BLaER1 treated with 17β-estradiol and CSF1 and Interleukin-3, amounts not matched to agents 10 nM and 100 nM (cell line): ENCODE results near the gene IMPG1.
"Not testable (repeated sequence)": the region's sequence is repeated elsewhere in the genome, so short reads cannot be mapped to it uniquely, and the experiment has no call there.

Source experiments
- H3K27ac ChIP-seq, 11 experiments: shearing (Covaris generic); formaldehyde crosslinking; 2 replicates each; pipeline ENCODE4 v1.8.1; 2022
- H3K27me3 ChIP-seq, 11 experiments: shearing (Covaris generic); formaldehyde crosslinking; 2 replicates each; pipeline ENCODE4 v1.8.1; 2022
- H3K36me3 ChIP-seq, 11 experiments: shearing (Covaris generic); formaldehyde crosslinking; 2 replicates each; pipeline ENCODE4 v1.8.1; 2022
- H3K4me1 ChIP-seq, 10 experiments: shearing (Covaris generic); formaldehyde crosslinking; 2 replicates each; pipeline ENCODE4 v1.8.1; 2022
- H3K4me2 ChIP-seq, 11 experiments: shearing (Covaris generic); formaldehyde crosslinking; 2 replicates each; pipeline ENCODE4 v1.8.1; 2022
- H3K4me3 ChIP-seq, 10 experiments: shearing (Covaris generic); formaldehyde crosslinking; 2 replicates each; pipeline ENCODE4 v1.8.1; 2022
- H3K9ac ChIP-seq, 11 experiments: shearing (Covaris generic); formaldehyde crosslinking; 2 replicates each; pipeline ENCODE4 v1.8.1; 2022
- H3K9me3 ChIP-seq, 11 experiments: shearing (Covaris generic); formaldehyde crosslinking; replicated peaks in 1 of 11; 2 replicates each; pipeline ENCODE4 v1.8.1; 2022
- H4K20me1 ChIP-seq, 11 experiments: shearing (Covaris generic); formaldehyde crosslinking; 2 replicates each; pipeline ENCODE4 v1.8.1; 2022
- Cebpa-rat ChIP-seq, 11 experiments: shearing (Covaris generic); IDR thresholded peaks; 2 replicates each; pipeline ENCODE4 v1.8.1; 2022

IMPG1 gene

GRCh38 chr6:75922226-75922625 is 150.2 kb downstream of the IMPG1 start:
- Histone ChIP-seq H3K4me1 (peaks cover 0 to 17% (median 0%) of the 10 kb centered on the region in 10 experiments; a peak in 6 of 20 replicates), H3K9ac (no peak overlapping the region), H4K20me1 (no peaks in the 10 kb centered on the region), H3K9me3 (no peaks in the 10 kb centered on the region), H3K4me2 (no peak overlapping the region), H3K36me3 (no peaks in the 10 kb centered on the region), H3K27me3 (no peaks in the 10 kb centered on the region), H3K27ac (no peak overlapping the region), H3K4me3 (no peak overlapping the region)
- no peak for TF ChIP-seq Cebpa-rat (IDR thresholded peaks at IDR 0.05)

GRCh38 chr6:75913040-75913439 is 159.4 kb downstream of the IMPG1 start:
- Histone ChIP-seq H4K20me1 (no peaks in the 10 kb centered on the region), H3K4me1 (no peaks in the 10 kb centered on the region), H3K27me3 (no peaks in the 10 kb centered on the region), H3K27ac (no peak overlapping the region), H3K36me3 (no peaks in the 10 kb centered on the region), H3K4me2 (no peak overlapping the region), H3K4me3 (no peak overlapping the region), H3K9me3 (no peaks in the 10 kb centered on the region), H3K9ac (no peak overlapping the region)
- no peak for TF ChIP-seq Cebpa-rat (IDR thresholded peaks at IDR 0.05)

- Histone ChIP-seq H3K9ac (no peak overlapping the region), H3K27ac (no peak overlapping the region), H3K4me3 (no peak overlapping the region), H3K9me3 (no peaks in the 10 kb centered on the region), H3K36me3 (no peaks in the 10 kb centered on the region), H3K27me3 (no peaks in the 10 kb centered on the region), H4K20me1 (no peaks in the 10 kb centered on the region), H3K4me1 (no peaks in the 10 kb centered on the region), H3K4me2 (no peak overlapping the region)
- no peak for TF ChIP-seq Cebpa-rat (IDR thresholded peaks at IDR 0.05)
Observed at GRCh38 chr6:75907444-75907843, 165.0 kb downstream of the IMPG1 start.

GRCh38 chr6:75906871-75907270 is 165.6 kb downstream of the IMPG1 start:
- no peak overlapping the region for H3K4me2 ChIP-seq
- H3K9ac ChIP-seq: no peak overlapping the region
- no peaks in the 10 kb centered on the region for H4K20me1 ChIP-seq
- H3K27ac ChIP-seq: no peak overlapping the region
- H3K36me3 ChIP-seq: no peaks in the 10 kb centered on the region
- no peaks in the 10 kb centered on the region for H3K27me3 ChIP-seq
- H3K4me3 ChIP-seq: no peak overlapping the region
- no peaks in the 10 kb centered on the region for H3K4me1 ChIP-seq
- no peaks in the 10 kb centered on the region for H3K9me3 ChIP-seq
- no peak for TF ChIP-seq Cebpa-rat (IDR thresholded peaks at IDR 0.05)

GRCh38 chr6:75905129-75905528 is 167.3 kb downstream of the IMPG1 start:
- not testable (repeated sequence) for H3K4me1 ChIP-seq, H3K9me3 ChIP-seq, H4K20me1 ChIP-seq, H3K4me3 ChIP-seq, H3K36me3 ChIP-seq, H3K9ac ChIP-seq, H3K27ac ChIP-seq, H3K27me3 ChIP-seq, H3K4me2 ChIP-seq

- H3K4me2 ChIP-seq, H3K9ac ChIP-seq, H3K27ac ChIP-seq, H3K4me1 ChIP-seq, H3K27me3 ChIP-seq, H4K20me1 ChIP-seq, H3K9me3 ChIP-seq, H3K4me3 ChIP-seq, H3K36me3 ChIP-seq: not testable (repeated sequence)
Observed at GRCh38 chr6:75900216-75900615, 172.2 kb downstream of the IMPG1 start.

- no peak overlapping the region for H3K9ac ChIP-seq
- H3K4me3 ChIP-seq: no peak overlapping the region
- no peak for TF ChIP-seq Cebpa-rat (IDR thresholded peaks at IDR 0.05)
- H3K36me3 ChIP-seq: no peaks in the 10 kb centered on the region
- no peaks in the 10 kb centered on the region for H3K4me1 ChIP-seq
- H4K20me1 ChIP-seq: no peaks in the 10 kb centered on the region
- no peak overlapping the region for H3K4me2 ChIP-seq
- no peak overlapping the region for H3K27ac ChIP-seq
- no peaks in the 10 kb centered on the region for H3K9me3 ChIP-seq
- H3K27me3 ChIP-seq: no peaks in the 10 kb centered on the region
Observed at GRCh38 chr6:75896526-75896925, 175.9 kb downstream of the IMPG1 start.

GRCh38 chr6:75893776-75894152 is 178.7 kb downstream of the IMPG1 start:
- Histone ChIP-seq H3K4me1 (no peaks in the 10 kb centered on the region), H3K27ac (no peak overlapping the region), H3K27me3 (no peaks in the 10 kb centered on the region), H4K20me1 (no peaks in the 10 kb centered on the region), H3K4me2 (no peak overlapping the region), H3K9ac (no peak overlapping the region), H3K36me3 (no peaks in the 10 kb centered on the region), H3K4me3 (no peak overlapping the region), H3K9me3 (no peaks in the 10 kb centered on the region)
- TF ChIP-seq Cebpa-rat (IDR thresholded peaks at IDR 0.05): no peak

- Histone ChIP-seq H3K9me3 (no peaks in the 10 kb centered on the region), H4K20me1 (no peaks in the 10 kb centered on the region), H3K27me3 (no peaks in the 10 kb centered on the region), H3K27ac (no peak overlapping the region), H3K36me3 (no peaks in the 10 kb centered on the region), H3K4me2 (0 out of 22 replicates have a peak overlapping the region, but pooled peaks of 1 of the 11 experiments have one; percentile 37), H3K4me3 (no peak overlapping the region), H3K4me1 (no peaks in the 10 kb centered on the region), H3K9ac (no peak overlapping the region)
- no peak for TF ChIP-seq Cebpa-rat (IDR thresholded peaks at IDR 0.05)
Observed at GRCh38 chr6:75893058-75893775, 179.2 kb downstream of the IMPG1 start.

GRCh38 chr6:75892384-75892783 is 180.1 kb downstream of the IMPG1 start:
- TF ChIP-seq Cebpa-rat (IDR thresholded peaks at IDR 0.05): no peak
- no peaks in the 10 kb centered on the region for H3K27me3 ChIP-seq
- H3K9me3 ChIP-seq: no peaks in the 10 kb centered on the region
- no peak overlapping the region for H3K4me3 ChIP-seq
- no peaks in the 10 kb centered on the region for H3K36me3 ChIP-seq
- H3K4me2 ChIP-seq: no peak overlapping the region
- no peaks in the 10 kb centered on the region for H3K4me1 ChIP-seq
- no peak overlapping the region for H3K27ac ChIP-seq
- no peaks in the 10 kb centered on the region for H4K20me1 ChIP-seq
- H3K9ac ChIP-seq: no peak overlapping the region
